WTC11 (cell line): ENCODE results near the gene SPATA3.

Experiments
- ELF4 ChIP-seq: sonication (generic); formaldehyde crosslinking; IDR thresholded peaks from 2 replicates; pipeline ENCODE4 v1.8.1; 2022; ENCODE audit warnings: low read depth, mild to moderate bottlenecking, moderate library complexity, missing genetic modification reagents
- FOXP1 ChIP-seq: sonication (generic); formaldehyde crosslinking; IDR thresholded peaks from 2 replicates; pipeline ENCODE4 v1.8.0; 2022; ENCODE audit warnings: missing genetic modification reagents, mild to moderate bottlenecking, moderate library complexity, borderline replicate concordance
- JUN ChIP-seq: sonication (generic); formaldehyde crosslinking; IDR thresholded peaks from 2 replicates; pipeline ENCODE4 v1.8.0; 2023; ENCODE audit warnings: mild to moderate bottlenecking, missing genetic modification reagents
- TCF7 ChIP-seq: sonication (generic); formaldehyde crosslinking; IDR thresholded peaks from 2 replicates; pipeline ENCODE4 v1.8.0; 2022; ENCODE audit warnings: mild to moderate bottlenecking, low read depth, missing genetic modification reagents, moderate library complexity
- TP53 ChIP-seq: sonication (generic); formaldehyde crosslinking; IDR thresholded peaks from 2 replicates; pipeline ENCODE4 v1.8.1; 2023; ENCODE audit warnings: mild to moderate bottlenecking, missing genetic modification reagents
- ZNF263 ChIP-seq: sonication (generic); formaldehyde crosslinking; IDR thresholded peaks from 2 replicates; pipeline ENCODE4 v1.8.1; 2022; ENCODE audit warnings: low read depth, mild to moderate bottlenecking, moderate library complexity, missing genetic modification reagents
- TF ChIP-seq, protein P1 (sequence below): sonication (generic); formaldehyde crosslinking; IDR thresholded peaks from 2 replicates; pipeline ENCODE4 v1.8.1; 2022; ENCODE audit warnings: low read depth, missing genetic modification reagents, borderline replicate concordance
- TF ChIP-seq, protein P2 (sequence below): sonication (generic); formaldehyde crosslinking; conservative IDR thresholded peaks from 2 replicates; pipeline ENCODE4 v1.8.1; 2023; ENCODE audit warnings: mild to moderate bottlenecking, low read depth, missing genetic modification reagents, moderate library complexity
- TF ChIP-seq, protein P3 (sequence below): fragments of 200-600 bp; IDR thresholded peaks from 2 replicates; pipeline ENCODE4 v1.8.0; 2022; ENCODE audit warnings: antibody characterized with exemption
- TF ChIP-seq, protein P4 (sequence below): sonication (generic); formaldehyde crosslinking; conservative IDR thresholded peaks from 2 replicates; pipeline ENCODE4 v1.8.1; 2022; ENCODE audit warnings: mild to moderate bottlenecking, missing genetic modification reagents
- TF ChIP-seq, protein P5 (sequence below): sonication (generic); formaldehyde crosslinking; IDR thresholded peaks from 2 replicates; pipeline ENCODE4 v1.8.0; 2022; ENCODE audit warnings: mild to moderate bottlenecking, missing genetic modification reagents
- TF ChIP-seq, protein P6 (sequence below): sonication (generic); formaldehyde crosslinking; IDR thresholded peaks from 2 replicates; pipeline ENCODE4 v1.8.1; 2023; ENCODE audit warnings: mild to moderate bottlenecking, moderate library complexity, missing genetic modification reagents
- TF ChIP-seq, protein P7 (sequence below): sonication (generic); formaldehyde crosslinking; IDR thresholded peaks from 2 replicates; pipeline ENCODE4 v1.8.1; 2022; ENCODE audit warnings: mild to moderate bottlenecking, missing genetic modification reagents, moderate library complexity, borderline replicate concordance

DNA sequence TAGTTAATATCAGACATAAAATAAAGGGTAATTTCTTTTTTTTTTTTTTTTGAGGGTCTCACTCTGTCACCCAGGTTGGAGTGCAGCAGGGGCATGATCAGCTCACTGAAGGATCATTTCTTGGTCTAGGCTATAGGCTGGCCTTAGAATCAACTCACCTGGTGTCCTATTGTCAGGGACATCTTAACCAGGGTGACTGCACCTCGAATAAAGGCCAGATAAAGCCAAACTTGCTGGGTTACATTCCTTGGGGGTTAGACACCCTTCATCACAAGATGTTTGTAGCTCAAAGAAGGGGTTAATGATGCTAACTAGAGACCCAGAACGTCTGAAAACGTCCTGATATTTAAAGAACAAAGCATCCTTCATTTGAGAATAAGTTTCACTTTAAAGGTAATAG lies 17.9 kb downstream of the SPATA3 start:
- TF ChIP-seq, protein P1, sequence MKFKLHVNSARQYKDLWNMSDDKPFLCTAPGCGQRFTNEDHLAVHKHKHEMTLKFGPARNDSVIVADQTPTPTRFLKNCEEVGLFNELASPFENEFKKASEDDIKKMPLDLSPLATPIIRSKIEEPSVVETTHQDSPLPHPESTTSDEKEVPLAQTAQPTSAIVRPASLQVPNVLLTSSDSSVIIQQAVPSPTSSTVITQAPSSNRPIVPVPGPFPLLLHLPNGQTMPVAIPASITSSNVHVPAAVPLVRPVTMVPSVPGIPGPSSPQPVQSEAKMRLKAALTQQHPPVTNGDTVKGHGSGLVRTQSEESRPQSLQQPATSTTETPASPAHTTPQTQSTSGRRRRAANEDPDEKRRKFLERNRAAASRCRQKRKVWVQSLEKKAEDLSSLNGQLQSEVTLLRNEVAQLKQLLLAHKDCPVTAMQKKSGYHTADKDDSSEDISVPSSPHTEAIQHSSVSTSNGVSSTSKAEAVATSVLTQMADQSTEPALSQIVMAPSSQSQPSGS (CRISPR knock-in tag): no peak
- TF ChIP-seq, protein P2, sequence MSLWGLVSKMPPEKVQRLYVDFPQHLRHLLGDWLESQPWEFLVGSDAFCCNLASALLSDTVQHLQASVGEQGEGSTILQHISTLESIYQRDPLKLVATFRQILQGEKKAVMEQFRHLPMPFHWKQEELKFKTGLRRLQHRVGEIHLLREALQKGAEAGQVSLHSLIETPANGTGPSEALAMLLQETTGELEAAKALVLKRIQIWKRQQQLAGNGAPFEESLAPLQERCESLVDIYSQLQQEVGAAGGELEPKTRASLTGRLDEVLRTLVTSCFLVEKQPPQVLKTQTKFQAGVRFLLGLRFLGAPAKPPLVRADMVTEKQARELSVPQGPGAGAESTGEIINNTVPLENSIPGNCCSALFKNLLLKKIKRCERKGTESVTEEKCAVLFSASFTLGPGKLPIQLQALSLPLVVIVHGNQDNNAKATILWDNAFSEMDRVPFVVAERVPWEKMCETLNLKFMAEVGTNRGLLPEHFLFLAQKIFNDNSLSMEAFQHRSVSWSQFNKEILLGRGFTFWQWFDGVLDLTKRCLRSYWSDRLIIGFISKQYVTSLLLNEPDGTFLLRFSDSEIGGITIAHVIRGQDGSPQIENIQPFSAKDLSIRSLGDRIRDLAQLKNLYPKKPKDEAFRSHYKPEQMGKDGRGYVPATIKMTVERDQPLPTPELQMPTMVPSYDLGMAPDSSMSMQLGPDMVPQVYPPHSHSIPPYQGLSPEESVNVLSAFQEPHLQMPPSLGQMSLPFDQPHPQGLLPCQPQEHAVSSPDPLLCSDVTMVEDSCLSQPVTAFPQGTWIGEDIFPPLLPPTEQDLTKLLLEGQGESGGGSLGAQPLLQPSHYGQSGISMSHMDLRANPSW (CRISPR knock-in tag): no peak
- TF ChIP-seq ELF4 (CRISPR knock-in tag) (no peak), FOXP1 (CRISPR knock-in tag) (no peak), ZNF263 (CRISPR knock-in tag) (no peak), TCF7 (no peak), JUN (CRISPR knock-in tag) (no peak), TP53 (CRISPR knock-in tag) (no peak)
- TF ChIP-seq, protein P3, sequence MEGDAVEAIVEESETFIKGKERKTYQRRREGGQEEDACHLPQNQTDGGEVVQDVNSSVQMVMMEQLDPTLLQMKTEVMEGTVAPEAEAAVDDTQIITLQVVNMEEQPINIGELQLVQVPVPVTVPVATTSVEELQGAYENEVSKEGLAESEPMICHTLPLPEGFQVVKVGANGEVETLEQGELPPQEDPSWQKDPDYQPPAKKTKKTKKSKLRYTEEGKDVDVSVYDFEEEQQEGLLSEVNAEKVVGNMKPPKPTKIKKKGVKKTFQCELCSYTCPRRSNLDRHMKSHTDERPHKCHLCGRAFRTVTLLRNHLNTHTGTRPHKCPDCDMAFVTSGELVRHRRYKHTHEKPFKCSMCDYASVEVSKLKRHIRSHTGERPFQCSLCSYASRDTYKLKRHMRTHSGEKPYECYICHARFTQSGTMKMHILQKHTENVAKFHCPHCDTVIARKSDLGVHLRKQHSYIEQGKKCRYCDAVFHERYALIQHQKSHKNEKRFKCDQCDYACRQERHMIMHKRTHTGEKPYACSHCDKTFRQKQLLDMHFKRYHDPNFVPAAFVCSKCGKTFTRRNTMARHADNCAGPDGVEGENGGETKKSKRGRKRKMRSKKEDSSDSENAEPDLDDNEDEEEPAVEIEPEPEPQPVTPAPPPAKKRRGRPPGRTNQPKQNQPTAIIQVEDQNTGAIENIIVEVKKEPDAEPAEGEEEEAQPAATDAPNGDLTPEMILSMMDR: no peak
- TF ChIP-seq, protein P4, sequence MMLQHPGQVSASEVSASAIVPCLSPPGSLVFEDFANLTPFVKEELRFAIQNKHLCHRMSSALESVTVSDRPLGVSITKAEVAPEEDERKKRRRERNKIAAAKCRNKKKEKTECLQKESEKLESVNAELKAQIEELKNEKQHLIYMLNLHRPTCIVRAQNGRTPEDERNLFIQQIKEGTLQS: no peak
- TF ChIP-seq, protein P5, sequence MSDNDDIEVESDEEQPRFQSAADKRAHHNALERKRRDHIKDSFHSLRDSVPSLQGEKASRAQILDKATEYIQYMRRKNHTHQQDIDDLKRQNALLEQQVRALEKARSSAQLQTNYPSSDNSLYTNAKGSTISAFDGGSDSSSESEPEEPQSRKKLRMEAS (CRISPR knock-in tag): no peak
- TF ChIP-seq, protein P6, sequence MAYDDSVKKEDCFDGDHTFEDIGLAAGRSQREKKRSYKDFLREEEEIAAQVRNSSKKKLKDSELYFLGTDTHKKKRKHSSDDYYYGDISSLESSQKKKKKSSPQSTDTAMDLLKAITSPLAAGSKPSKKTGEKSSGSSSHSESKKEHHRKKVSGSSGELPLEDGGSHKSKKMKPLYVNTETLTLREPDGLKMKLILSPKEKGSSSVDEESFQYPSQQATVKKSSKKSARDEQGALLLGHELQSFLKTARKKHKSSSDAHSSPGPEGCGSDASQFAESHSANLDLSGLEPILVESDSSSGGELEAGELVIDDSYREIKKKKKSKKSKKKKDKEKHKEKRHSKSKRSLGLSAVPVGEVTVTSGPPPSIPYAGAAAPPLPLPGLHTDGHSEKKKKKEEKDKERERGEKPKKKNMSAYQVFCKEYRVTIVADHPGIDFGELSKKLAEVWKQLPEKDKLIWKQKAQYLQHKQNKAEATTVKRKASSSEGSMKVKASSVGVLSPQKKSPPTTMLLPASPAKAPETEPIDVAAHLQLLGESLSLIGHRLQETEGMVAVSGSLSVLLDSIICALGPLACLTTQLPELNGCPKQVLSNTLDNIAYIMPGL (CRISPR knock-in tag): no peak
- TF ChIP-seq, protein P7, sequence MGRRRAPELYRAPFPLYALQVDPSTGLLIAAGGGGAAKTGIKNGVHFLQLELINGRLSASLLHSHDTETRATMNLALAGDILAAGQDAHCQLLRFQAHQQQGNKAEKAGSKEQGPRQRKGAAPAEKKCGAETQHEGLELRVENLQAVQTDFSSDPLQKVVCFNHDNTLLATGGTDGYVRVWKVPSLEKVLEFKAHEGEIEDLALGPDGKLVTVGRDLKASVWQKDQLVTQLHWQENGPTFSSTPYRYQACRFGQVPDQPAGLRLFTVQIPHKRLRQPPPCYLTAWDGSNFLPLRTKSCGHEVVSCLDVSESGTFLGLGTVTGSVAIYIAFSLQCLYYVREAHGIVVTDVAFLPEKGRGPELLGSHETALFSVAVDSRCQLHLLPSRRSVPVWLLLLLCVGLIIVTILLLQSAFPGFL (CRISPR knock-in tag): no peak
